Lower leg skin (tissue), 3 donors: ENCODE data around the gene DUOX1.

ENCODE experiments used
- POLR2A ChIP-seq, 2 donors: fragments of 450-650 bp; IDR thresholded peaks; one replicate each; pipeline ENCODE4 v1.6.1; 2016 to 2017; ENCODE audit warnings: antibody characterized with exemption in 2 of 2, mild to moderate bottlenecking in 1 of 2, moderate library complexity in 1 of 2
- TF ChIP-seq, protein P1 (sequence below), 3 donors: fragments of 450-650 bp; IDR thresholded peaks; one replicate each; pipeline ENCODE4 v1.5.1; 2016; ENCODE audit warnings: antibody characterized with exemption in 3 of 3, mild to moderate bottlenecking in 3 of 3, moderate library complexity in 2 of 3

GRCh38 chr15:45148076-45149059, 18.6 kb downstream of the DUOX1 start:
- TF ChIP-seq, protein P1, sequence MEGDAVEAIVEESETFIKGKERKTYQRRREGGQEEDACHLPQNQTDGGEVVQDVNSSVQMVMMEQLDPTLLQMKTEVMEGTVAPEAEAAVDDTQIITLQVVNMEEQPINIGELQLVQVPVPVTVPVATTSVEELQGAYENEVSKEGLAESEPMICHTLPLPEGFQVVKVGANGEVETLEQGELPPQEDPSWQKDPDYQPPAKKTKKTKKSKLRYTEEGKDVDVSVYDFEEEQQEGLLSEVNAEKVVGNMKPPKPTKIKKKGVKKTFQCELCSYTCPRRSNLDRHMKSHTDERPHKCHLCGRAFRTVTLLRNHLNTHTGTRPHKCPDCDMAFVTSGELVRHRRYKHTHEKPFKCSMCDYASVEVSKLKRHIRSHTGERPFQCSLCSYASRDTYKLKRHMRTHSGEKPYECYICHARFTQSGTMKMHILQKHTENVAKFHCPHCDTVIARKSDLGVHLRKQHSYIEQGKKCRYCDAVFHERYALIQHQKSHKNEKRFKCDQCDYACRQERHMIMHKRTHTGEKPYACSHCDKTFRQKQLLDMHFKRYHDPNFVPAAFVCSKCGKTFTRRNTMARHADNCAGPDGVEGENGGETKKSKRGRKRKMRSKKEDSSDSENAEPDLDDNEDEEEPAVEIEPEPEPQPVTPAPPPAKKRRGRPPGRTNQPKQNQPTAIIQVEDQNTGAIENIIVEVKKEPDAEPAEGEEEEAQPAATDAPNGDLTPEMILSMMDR (IDR thresholded peaks at IDR 0.05): no peak
- TF ChIP-seq POLR2A (IDR thresholded peaks at IDR 0.05): no peak
